ENCODE measurements around the gene SAMD5.

The SAMD5 gene

DNA sequence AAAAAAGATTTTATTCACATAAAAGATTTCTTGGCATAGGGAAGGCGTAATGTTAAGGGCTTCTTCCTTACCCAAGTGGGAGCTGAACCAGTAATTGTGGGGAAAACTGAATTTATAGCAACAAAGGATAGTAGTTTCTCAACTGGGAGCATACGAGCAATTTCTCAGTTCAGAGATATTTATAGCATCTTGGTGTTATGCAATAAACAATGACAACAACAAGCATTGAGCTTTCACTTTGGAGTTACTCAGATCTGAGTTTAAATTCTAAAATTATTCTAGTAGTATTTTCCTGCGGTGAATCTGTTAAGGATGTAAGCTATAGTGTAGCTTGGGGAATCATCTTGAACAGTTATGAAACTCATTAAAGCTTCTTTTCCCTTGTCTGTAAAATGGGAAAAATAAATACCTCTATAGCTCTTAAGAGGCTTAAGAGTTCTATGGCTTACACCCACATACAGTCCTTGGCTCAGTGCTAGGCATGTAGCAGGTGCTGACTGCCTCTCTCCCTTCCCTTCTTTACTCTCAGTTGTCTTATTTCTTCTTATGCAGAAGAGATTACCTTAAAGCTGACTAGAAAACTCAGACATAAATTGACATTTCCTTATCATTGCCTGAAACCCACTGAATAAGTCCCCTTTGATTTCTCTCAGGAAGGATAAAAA is 58.8 kb downstream of the SAMD5 start:
- DNase-seq = no peak

DNA sequence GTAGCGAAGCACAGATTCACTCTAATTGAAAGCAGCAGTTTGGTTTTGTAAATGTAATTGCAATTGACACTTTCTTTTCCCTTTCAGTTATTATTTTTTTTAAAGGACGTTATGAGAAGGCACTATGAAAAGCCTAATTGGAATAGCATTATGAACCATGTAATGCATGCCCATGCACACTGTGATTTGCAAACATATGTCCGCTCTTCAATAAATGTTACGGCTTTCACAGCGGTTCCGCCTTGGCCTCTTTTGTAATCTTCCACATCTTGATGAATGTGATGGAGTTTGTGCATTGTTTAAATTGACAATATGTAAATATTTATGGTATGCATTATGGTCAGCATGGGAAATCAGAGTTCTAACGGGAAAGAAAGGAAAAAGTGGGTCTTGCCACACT is 61.3 kb downstream of the SAMD5 start:
- DNase-seq = no peak

DNA sequence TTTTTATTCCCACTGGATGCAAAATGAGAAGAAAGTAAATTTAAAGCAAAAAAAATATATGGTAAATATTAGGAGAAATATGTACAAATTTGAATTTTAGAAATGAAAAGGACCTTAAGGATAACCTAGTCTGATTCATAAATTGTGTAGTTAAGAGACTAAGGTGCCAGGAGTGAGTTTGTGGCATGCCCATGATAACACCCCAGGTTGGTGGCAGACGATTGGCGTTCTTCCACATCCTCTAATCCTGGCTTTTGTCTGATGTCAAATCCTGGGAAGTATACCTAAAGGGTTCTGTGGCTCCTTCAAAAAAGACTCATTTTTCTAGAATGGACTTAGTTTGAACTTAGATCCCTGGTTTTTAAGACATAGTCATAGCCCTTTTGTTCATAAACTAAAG is 62.2 kb downstream of the SAMD5 start:
- no peak for DNase-seq

DNA sequence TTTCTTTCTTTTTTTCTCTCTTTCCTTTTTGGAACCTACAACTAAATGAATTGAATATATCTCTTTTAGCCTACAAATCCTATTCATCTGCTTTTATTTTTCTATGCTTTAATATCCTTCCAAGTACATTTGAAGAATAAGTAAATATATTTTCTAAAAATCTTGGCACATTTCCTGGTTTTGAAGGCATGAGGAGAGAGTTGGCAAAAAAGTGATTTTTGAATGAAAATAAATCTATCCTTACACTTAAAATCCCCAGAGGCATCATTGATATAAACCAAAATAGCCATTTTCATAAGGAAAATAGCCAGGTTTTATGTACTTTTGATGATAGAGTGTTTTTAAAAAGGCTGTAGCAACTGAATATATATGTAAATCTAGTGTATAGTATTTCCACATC is 69.0 kb downstream of the SAMD5 start:
- no peak for DNase-seq

DNA sequence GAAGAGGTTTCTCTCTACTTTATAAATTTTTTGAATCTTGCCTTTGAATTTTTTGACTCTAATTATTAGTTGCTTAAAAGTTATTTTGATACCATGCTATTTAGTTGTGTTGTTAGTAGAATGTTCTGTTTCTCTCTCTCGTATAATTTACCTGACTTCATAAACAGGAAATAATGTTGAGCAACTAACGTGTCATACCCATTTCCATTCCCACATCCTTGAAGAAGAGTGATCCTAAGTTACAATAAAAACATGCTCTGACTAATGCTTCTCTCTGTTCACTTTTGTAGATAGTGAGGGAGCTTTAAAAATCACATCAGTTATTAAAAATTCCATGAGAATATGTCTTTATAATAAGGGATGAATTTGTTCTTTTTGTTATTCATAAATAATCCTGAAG is 69.7 kb downstream of the SAMD5 start:
- DNase-seq = peak; percentile 4

DNA sequence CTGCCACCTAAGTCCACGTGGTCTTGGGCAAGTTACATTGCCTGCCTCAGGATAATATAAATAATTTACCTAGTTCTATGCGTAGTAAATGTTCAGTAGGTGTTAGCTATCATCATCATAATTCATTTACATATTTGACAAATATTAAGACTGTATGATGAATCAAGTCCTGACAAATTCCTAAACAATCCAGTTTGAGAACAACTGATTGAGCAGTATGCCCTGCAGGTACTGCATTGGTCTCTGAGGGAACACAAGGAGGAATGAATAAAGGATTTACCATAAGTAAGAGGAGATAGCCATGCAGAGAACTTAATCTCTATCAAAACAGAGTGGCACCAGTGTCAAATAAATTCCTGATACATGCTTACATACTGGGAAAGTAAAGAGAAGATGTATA is 70.4 kb downstream of the SAMD5 start:
- no peak for DNase-seq

DNA sequence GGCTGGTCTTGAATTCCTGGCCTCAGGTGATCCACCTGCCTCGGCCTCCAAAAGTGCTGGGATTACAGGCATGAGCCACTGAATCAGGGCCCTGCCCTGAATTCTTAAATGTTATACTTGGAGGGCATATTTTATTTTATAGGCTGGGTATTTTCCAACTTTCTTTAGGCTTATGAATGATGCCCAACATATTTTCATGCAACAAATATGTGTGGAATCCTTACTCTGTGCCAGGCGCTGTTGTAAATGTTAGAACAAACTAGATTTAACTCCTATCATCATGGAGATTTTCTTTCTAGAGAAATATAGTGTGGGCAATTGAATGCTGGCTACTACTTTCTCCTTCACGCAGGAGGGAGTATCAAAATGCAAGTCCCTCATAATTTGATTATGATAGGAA is 71.2 kb downstream of the SAMD5 start:
- DNase-seq = peak; percentile 20

DNA sequence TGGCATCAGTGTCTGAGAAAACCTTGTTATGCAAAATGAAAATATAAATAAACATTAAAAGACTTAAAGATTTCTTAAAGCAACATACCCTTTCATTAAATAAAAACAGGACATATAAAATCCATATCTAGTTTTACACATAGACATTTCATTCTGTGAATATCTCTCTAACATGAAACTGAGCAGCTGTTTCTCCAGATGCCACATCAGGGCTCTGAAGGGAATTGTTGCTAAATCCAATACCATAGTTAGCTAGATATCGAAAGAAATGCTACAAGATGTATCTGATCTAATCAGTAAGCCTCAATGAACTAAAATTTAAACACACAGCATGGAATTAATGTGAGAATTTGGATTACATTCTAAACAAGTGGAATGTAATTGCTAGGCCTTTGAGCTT is 74.5 kb downstream of the SAMD5 start:
- DNase-seq = no peak

DNA sequence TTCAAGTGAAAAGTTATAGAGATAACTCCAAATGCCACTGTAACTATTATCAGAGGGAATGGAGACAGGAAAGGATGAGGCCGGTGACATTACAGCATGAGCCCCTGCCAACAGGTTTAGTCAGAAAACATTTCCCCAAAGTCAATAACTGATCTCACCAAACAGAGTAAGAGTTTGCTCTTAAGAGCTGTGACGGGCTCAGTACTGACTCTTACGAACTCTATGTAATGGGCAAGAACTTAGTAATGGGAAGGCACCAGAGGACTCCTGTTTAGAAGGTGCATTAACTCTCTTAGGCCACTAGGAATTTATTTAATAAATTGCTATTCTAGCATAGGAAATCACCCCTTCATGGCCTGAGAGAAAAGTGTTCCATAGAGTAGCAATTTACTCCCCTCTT is 76.8 kb downstream of the SAMD5 start:
- no peak for DNase-seq

DNA sequence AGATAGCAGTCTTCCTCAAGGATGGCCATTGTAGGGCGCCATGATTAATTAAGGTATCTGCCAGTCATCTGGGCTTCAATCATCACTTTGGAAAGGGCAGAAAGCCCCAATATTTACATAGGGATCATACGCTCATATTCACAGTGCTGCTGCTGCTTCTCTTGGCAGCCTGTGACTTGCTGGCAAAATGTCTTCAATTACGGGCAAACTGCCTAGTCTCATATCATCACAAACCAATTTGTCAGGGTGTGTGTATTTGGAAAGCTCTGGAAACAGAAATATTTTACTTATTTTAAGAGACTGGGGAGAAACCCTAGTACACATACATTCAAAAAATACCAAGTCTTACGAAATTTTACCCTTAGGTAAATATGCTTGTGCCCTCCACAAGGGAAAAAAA is 77.6 kb downstream of the SAMD5 start:
- DNase-seq = peak; percentile 55

DNA sequence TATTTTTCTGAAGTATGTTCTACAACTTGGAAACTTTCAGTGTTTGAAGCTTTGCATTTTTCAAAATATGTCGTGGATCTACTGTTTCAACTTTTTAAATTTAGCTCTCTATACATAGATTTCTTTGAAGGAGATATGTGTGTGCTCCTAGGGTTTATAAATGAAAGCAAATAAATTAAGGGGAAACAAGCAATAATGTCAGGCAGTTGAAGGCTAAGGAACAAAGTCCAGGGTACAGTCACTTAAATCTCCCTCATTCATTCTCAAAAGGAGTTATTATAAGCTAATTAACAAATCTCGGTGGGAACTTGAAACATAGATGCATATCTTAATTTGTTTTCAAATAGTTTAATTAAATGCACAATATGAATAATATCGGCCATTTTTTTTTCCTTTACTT is 79.4 kb downstream of the SAMD5 start:
- DNase-seq = no peak

DNA sequence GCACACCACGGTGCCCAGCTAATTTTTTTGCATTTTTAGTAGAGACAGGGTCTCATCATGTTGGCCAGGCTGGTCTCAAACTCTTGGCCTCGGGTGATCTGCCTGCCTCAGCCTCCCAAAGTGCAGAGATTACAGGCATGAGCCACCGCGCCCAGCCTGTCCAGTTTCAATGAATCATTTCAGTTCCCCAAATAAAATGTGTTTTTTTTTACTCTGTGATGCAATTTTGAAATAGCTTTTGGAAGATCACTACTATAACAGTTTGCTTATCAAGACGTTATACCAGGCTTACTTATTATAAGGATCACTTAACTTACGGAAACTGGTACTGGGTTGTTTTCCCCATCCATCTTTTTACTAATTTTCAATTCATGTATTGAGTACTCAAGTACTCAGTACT is 80.0 kb downstream of the SAMD5 start:
- DNase-seq = no peak

DNA sequence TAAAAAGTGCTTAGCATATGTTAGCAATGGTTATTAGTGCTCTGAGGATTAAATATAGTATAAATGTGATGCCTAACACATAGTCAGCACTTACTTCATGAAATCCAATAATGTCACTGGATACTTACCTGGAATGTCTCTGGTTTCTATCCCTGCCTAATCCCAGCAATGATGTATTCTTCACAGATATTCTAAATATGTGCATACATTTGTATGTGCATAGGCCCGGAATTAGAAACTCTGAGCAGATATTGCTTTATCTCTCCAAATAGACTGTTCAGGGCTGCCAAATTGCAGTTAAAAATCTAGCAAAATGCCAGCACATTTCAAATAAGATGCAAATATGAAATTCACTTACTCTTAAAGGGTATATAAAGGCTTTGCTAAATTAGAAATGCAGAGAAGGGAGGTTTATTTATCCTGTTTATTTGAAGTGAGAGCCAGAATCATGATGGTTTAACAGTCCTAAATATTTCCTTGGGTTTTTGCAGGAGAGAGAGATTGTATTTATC is 81.3 kb downstream of the SAMD5 start:
- no peak for DNase-seq

DNA sequence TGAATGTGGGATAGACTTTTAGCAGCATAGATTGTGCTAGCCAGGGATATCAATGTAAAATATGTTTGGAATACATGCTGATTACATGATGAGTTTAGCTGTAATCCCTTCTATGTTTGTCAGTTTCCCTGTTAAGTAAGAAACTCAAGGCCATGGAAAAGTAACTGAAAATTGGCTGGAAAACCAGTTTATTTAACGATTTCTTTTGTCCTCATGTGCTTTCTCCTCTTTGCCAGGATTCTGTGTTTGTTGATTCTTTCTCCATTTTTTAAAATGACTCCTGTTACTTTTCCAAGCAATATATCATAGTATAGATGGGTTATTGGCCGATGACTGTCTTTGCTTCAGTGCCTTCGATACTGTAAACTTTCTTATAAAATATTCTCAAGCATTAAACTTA is 87.5 kb downstream of the SAMD5 start:
- no peak for DNase-seq

DNA sequence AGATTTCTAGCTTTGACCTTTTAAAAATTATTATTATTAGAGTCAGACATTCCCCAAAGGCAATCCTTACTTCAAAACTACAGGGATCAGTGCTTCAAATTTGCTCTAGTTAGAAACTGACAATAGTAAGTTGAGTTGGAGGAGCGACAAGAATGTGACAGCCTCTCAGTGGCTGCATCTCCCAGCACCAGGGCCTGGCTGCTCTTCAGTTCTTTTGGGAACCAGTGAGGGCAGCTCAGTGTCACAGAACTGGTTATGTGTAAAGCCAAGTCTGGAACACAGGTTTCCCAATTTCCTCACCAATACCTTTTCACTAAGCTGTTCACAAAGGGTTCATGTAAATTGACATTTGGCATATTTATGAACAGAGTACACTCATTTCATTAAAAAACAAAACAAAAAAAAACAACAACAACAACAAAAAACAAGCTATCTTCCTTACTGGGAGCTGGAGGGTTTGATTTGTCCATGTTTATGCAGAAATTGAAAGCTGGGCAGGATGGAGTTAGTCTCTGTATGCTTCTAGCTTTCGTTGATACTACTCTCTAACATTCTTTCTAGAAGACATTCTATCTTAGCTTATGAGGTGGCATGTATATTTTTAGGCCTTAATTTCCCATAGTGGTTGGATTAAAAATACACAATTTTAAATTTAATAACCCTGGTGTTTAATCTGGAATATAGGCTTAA is 95.0 kb downstream of the SAMD5 start:
- no peak for DNase-seq

DNA sequence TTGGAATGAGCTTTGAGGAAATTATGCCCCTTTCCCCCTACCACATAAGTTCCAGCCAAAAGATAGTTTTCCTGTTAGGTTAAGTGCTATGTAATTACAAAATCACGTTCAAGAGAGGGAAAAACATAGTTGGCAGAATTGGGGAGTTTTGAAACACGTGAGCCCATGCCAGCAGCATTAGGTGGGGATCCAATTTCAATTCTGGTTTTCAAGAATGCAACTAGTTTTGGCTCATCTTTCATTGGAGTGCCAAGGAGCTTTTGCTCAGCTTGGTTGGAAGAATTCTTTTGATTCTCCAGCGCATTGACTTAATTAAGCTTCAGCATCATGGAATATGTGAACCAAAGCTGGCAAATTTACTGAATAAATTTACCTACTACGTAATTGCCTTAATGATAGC is 95.9 kb downstream of the SAMD5 start:
- DNase-seq = no peak

DNA sequence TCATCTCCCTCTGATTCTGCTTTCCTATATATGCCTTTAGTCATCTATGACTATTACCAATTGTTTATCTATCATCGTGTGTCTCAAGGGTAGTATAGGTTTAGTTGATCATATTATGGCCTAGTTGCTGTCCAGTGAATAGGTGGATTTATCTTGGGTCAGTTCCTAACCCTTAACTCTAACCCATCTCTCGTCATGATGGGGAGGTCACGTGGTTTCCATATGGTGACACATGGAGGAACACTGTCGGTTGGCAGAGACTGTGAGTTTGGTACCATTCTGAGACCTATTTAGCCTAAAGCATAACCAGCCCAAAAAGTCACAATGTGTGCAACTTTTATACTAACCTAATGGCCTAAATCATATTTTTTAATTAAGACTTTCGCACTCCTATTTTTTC is 103.5 kb downstream of the SAMD5 start:
- no peak for DNase-seq

DNA sequence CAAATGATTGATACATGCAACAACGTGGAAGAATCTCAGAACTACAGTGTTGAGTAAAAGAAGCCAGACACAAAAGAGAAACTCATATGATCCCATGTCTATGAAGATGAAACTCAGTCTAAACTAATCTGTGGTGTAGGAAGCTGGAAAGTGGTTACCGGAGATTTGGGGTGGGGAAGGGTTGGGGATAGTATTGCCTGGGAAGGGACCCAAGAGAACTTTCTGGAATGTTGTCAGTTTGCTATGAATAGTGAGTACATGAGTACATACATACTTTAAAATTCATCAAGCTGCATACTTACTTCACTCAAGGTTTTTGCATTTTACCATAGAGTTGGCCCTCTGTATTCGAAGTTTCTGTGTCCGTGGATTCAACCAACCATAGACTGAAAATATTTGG is 106.0 kb downstream of the SAMD5 start:
- peak; percentile 50 for DNase-seq

DNA sequence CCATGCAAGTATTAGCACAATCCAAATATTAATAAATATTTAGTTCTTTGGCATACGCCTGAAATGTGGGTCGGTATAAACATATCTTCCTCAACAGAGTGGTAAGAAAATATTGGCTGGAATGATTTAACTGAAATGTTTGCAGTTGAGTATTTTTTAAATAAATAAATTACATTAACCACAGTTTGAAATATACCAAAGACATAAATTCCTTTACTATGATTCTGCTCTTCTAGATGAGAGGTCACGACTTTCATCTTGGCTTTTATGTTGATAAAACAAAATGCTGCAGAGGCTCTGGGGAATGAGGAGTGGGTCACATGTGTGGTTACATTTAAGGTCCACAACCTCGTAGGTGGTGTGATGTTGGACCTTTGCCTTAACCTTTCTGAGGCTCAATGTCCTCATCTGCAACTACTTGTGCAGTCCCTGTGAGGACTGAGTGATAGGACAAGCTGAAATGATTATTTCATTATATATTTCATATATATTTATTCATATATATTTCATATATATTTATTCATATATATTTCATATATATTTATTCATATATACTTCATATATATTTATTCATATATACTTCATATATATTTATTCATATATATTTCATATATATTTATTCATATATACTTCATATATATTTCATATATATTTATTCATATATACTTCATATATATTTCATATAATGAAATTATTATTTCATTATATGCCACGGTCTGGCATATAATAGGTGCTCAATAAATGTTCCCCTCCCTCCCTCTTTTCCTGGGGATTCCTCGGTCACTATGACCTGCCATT is 107.4 kb downstream of the SAMD5 start:
- DNase-seq = peak; percentile 62

DNA sequence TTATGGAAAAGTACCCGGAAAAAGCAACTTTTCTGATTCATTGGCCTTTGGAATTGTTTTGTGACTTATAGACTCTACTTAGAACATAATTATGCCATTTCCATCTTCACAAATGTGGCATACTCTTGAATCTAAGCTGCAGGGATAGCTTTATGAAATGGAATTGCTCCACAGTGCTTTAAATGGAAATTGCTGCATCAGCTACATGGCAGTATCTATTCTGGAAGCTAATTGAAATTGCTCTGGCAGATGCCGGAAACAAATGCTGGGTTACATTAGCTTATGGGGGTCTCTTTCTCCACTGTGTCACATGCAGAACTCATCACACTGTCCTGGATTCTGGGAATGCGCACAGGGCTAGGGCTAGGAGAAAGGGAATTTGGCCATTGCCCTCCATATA is 108.9 kb downstream of the SAMD5 start:
- no peak for DNase-seq

DNA sequence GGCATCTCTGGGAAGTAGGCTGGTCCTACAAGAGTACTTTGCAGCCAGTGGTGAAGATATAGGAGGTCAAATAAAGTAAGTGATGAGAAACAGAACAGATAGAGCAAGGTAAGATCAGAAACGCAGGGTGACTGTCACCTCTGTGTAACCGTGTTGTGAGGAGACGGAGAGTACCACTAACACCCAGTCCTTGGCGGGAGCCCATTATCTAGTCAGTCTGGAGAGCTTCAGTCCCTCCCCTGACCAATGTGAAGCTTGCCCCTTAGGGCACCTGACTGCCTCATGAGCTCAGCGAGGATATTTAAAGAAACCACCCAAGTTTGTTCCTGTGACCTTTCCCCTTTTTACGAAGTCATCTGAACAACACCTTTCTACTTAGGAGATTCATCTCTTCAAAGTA is 110.0 kb downstream of the SAMD5 start:
- no peak for DNase-seq

DNA sequence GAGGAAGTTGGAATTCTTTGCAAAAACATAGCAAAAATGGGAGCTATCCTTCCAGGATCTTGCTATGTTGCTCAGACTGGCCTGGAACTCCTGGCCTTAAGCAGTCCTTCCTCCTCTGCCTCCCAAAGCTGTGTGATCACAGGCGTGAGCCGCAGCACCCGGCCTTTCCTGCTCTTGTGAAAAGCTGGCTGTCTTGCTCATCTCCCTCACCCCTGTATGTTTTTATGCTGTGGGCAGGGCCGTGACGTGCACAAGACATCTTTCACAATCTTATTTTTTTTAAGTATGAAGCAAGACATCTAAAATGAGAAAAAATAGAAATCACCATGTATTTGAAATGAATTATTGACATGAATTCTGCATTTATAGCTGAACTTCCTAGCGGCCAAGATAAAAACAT is 110.4 kb downstream of the SAMD5 start:
- no peak for DNase-seq
